Smooth muscle cell (in vitro differentiated cells): Measurements from ENCODE around the gene ACSS1. TPM values are rescaled to one million over a fixed set of nuclear protein-coding genes. Genes with fewer than 3 reads are reported as not detected.

Experiments used
- DNase-seq: peaks from one replicate; lab custom pipeline; 2025; ENCODE audit not compliant: unreplicated experiment; lab: John Stamatoyannopoulos, UW
- H2AFZ ChIP-seq: fragments of 200-600 bp; sonication (generic); 2 replicates; pipeline ENCODE4 v1.6.0; 2016; ENCODE audit warnings: antibody characterized with exemption, low read depth, mild to moderate bottlenecking
- H3F3A ChIP-seq: fragments of 200-600 bp; sonication (generic); 2 replicates; pipeline ENCODE4 v1.6.0; 2017; ENCODE audit warnings: antibody characterized with exemption, low read depth
- H3K27ac ChIP-seq: fragments of 200-600 bp; sonication (generic); 2 replicates; pipeline ENCODE4 v1.5.1; 2016; ENCODE audit warnings: low read depth, mild to moderate bottlenecking
- H3K27me3 ChIP-seq: fragments of 200-600 bp; sonication (generic); 2 replicates; pipeline ENCODE4 v1.6.1; 2016; ENCODE audit warnings: low read depth, mild to moderate bottlenecking
- H3K36me3 ChIP-seq: fragments of 200-600 bp; sonication (generic); 2 replicates; pipeline ENCODE4 v1.5.1; 2016; ENCODE audit warnings: low read depth
- H3K4me1 ChIP-seq: fragments of 200-600 bp; sonication (generic); 2 replicates; pipeline ENCODE4 v1.5.1; 2016; ENCODE audit warnings: low read depth
- H3K4me2 ChIP-seq: fragments of 200-600 bp; sonication (generic); 2 replicates; pipeline ENCODE4 v1.6.0; 2016; ENCODE audit warnings: mild to moderate bottlenecking
- H3K4me3 ChIP-seq: fragments of 200-600 bp; sonication (generic); 2 replicates; pipeline ENCODE4 v1.5.1; 2016; ENCODE audit warnings: mild to moderate bottlenecking
- H3K79me2 ChIP-seq: fragments of 200-600 bp; sonication (generic); 2 replicates; pipeline ENCODE4 v1.6.0; 2016; ENCODE audit warnings: low read depth, mild to moderate bottlenecking
- H3K9ac ChIP-seq: fragments of 200-600 bp; sonication (generic); 2 replicates; pipeline ENCODE4 v1.6.0; 2016; ENCODE audit warnings: low read depth
- H3K9me3 ChIP-seq: fragments of 200-600 bp; sonication (generic); replicated peaks from 2 replicates; pipeline ENCODE4 v1.5.1; 2016; ENCODE audit warnings: low read depth
- H4K20me1 ChIP-seq: fragments of 200-600 bp; sonication (generic); 2 replicates; pipeline ENCODE4 v1.6.0; 2016; ENCODE audit warnings: low read depth
- CTCF ChIP-seq: fragments of 200-600 bp; sonication (generic); IDR thresholded peaks from 2 replicates; pipeline ENCODE4 v1.5.1; 2017; ENCODE audit warnings: borderline replicate concordance, mild to moderate bottlenecking, antibody characterized with exemption; ENCODE audit not compliant: insufficient read depth, poor library complexity, severe bottlenecking
- WGBS: methylation state at CpG from one replicate; pipeline ENCODE4 v1.1.7; 2016; ENCODE audit warnings: low lambda C conversion rate; 5-methylcytosine and 5-hydroxymethylcytosine counted together
- polyA plus RNA-seq: library from polyadenylated mRNA; unstranded; fragments of >200 nt; fragmentation: Nextera tagmentation; extraction: Ambion mirVana; gene quantifications from 2 replicates; pipeline ENCODE4 v1.2.1, GENCODE V29; 2016
- total RNA-seq: library from RNA; depleted of rRNA; stranded (reverse); fragments of >200 nt; gene quantifications from 2 replicates; pipeline ENCODE4 v1.2.3, GENCODE V29; 2014

Gene ACSS1
- total and polyA plus RNA-seq, 2 experiments from 2014 or later = 2.4 to 2.8 TPM

GRCh38 chr20:25019381-25020155 is 38.4 kb downstream of the ACSS1 start:
- no peak overlapping the region for H3K9ac ChIP-seq
- H3K79me2 ChIP-seq = no peaks in the 10 kb centered on the region
- no peaks in the 10 kb centered on the region for H3K36me3 ChIP-seq
- DNase-seq = no peak
- H3K4me3 ChIP-seq = no peak overlapping the region
- H3K27ac ChIP-seq = no peak overlapping the region
- no peak for TF ChIP-seq CTCF
- 85% methylated on average over 16 of the region's 16 CpGs for WGBS
- H3F3A ChIP-seq = no peaks in the 10 kb centered on the region
- no peaks in the 10 kb centered on the region for H3K9me3 ChIP-seq
- no peak overlapping the region for H3K4me2 ChIP-seq
- H2AFZ ChIP-seq = no peak overlapping the region
- H3K27me3 ChIP-seq = no peaks in the 10 kb centered on the region
- no peaks in the 10 kb centered on the region for H3K4me1 ChIP-seq
- no peaks in the 10 kb centered on the region for H4K20me1 ChIP-seq

- Histone ChIP-seq H3K4me1 (no peaks in the 10 kb centered on the region), H3K79me2 (no peaks in the 10 kb centered on the region), H3K9ac (no peak overlapping the region), H2AFZ (no peak overlapping the region), H3K4me2 (no peak overlapping the region), H3K9me3 (no peaks in the 10 kb centered on the region), H3K36me3 (no peaks in the 10 kb centered on the region), H3K4me3 (no peak overlapping the region), H3K27me3 (no peaks in the 10 kb centered on the region), H3K27ac (no peak overlapping the region), H3F3A (no peaks in the 10 kb centered on the region), H4K20me1 (no peaks in the 10 kb centered on the region)
- 97% methylated on average over 6 of the region's 6 CpGs for WGBS
- no peak for TF ChIP-seq CTCF
- DNase-seq = no peak
These were observed 39.1 kb downstream of the ACSS1 start for GRCh38 chr20:25018841-25019240.

- Histone ChIP-seq H3K9ac (no peak overlapping the region), H3K4me1 (no peaks in the 10 kb centered on the region), H2AFZ (no peak overlapping the region), H3K27ac (no peak overlapping the region), H3K27me3 (no peaks in the 10 kb centered on the region), H4K20me1 (no peaks in the 10 kb centered on the region), H3F3A (no peaks in the 10 kb centered on the region), H3K9me3 (no peaks in the 10 kb centered on the region), H3K36me3 (no peaks in the 10 kb centered on the region), H3K4me2 (no peak overlapping the region), H3K4me3 (no peak overlapping the region), H3K79me2 (no peaks in the 10 kb centered on the region)
- no peak for DNase-seq
- 85% methylated on average over 2 of the region's 2 CpGs for WGBS
- no peak for TF ChIP-seq CTCF
These were observed 39.5 kb downstream of the ACSS1 start for GRCh38 chr20:25018425-25018824.

- H3K9ac ChIP-seq = no peak overlapping the region
- no peak overlapping the region for H3K27ac ChIP-seq
- no peak for DNase-seq
- H2AFZ ChIP-seq = no peak overlapping the region
- no peaks in the 10 kb centered on the region for H3F3A ChIP-seq
- no peaks in the 10 kb centered on the region for H3K27me3 ChIP-seq
- 52% methylated on average over 14 of the region's 14 CpGs for WGBS
- no peak overlapping the region for H3K4me3 ChIP-seq
- no peaks in the 10 kb centered on the region for H4K20me1 ChIP-seq
- H3K9me3 ChIP-seq = no peaks in the 10 kb centered on the region
- H3K79me2 ChIP-seq = no peaks in the 10 kb centered on the region
- no peak for TF ChIP-seq CTCF
- no peaks in the 10 kb centered on the region for H3K36me3 ChIP-seq
- H3K4me2 ChIP-seq = no peak overlapping the region
- H3K4me1 ChIP-seq = no peaks in the 10 kb centered on the region
These were observed 40.6 kb downstream of the ACSS1 start for GRCh38 chr20:25017257-25017803.
